ENCODE results near the gene GLRA1.
A peak's percentile ranks its signal among the peaks of the same experiment; 100 is the strongest.

GLRA1 gene

GRCh38 chr5:151881621-151882225 lies 42.9 kb downstream of the GLRA1 start:
- no peaks in the 10 kb centered on the region for H3K79me1 ChIP-seq (ENCODE audit: low read length)
- no peak overlapping the region for H2BK15ac ChIP-seq (replicated peaks; ENCODE audit: low read depth)
- no peak overlapping the region for H3K4me2 ChIP-seq (ENCODE audit: low read length)
- H3K23ac ChIP-seq (ENCODE audit: low read length) = no peak overlapping the region
- no peak overlapping the region for H4K8ac ChIP-seq (ENCODE audit: low read depth, low read length)
- no peak overlapping the region for H2BK5ac ChIP-seq (ENCODE audit: low read length)
- H3K36me3 ChIP-seq (ENCODE audit: control insufficient read depth, insufficient read depth, low read length) = no peaks in the 10 kb centered on the region
- no peak for DNase-seq
- no peak overlapping the region for H2AK5ac ChIP-seq (ENCODE audit: low read length)
- no peaks in the 10 kb centered on the region for H3K27me3 ChIP-seq (ENCODE audit: insufficient read depth, low read length, poor library complexity)
- H3K9ac ChIP-seq (ENCODE audit: low read length) = no peak overlapping the region
- H3K4me1 ChIP-seq (ENCODE audit: control insufficient read depth, low read depth, low read length) = no peaks in the 10 kb centered on the region
- no peak overlapping the region for H4K5ac ChIP-seq (ENCODE audit: low read length)
- no peak overlapping the region for H2BK120ac ChIP-seq (ENCODE audit: low read depth, low read length)
- no peaks in the 10 kb centered on the region for H3K79me2 ChIP-seq (ENCODE audit: control insufficient read depth, insufficient read depth, low read length)
- WGBS (ENCODE audit: extremely low coverage, insufficient coverage, low lambda C conversion rate) = no CpG with 5 or more reads among the region's 2 CpGs
- H3K18ac ChIP-seq (ENCODE audit: low read length) = no peak overlapping the region
- H3K4ac ChIP-seq (ENCODE audit: low read depth, low read length) = no peak overlapping the region
- H3K4me3 ChIP-seq (ENCODE audit: low read length) = no peak overlapping the region
- H3K56ac ChIP-seq (ENCODE audit: low read length) = no peak overlapping the region
- no peak overlapping the region for H3K27ac ChIP-seq (ENCODE audit: low read depth, low read length)

- Histone ChIP-seq H3K4ac (ENCODE audit: low read depth, low read length) (no peak overlapping the region), H3K4me2 (ENCODE audit: low read length) (no peak overlapping the region), H3K23ac (ENCODE audit: low read length) (no peak overlapping the region), H2BK120ac (ENCODE audit: low read depth, low read length) (no peak overlapping the region), H2BK15ac (replicated peaks; ENCODE audit: low read depth) (no peak overlapping the region), H3K56ac (ENCODE audit: low read length) (no peak overlapping the region), H3K4me1 (ENCODE audit: control insufficient read depth, low read depth, low read length) (no peaks in the 10 kb centered on the region), H3K18ac (ENCODE audit: low read length) (no peak overlapping the region), H3K4me3 (ENCODE audit: low read length) (no peak overlapping the region), H4K5ac (ENCODE audit: low read length) (no peak overlapping the region), H2BK5ac (ENCODE audit: low read length) (no peak overlapping the region), H4K8ac (ENCODE audit: low read depth, low read length) (no peak overlapping the region), H3K79me1 (ENCODE audit: low read length) (no peaks in the 10 kb centered on the region), H2AK5ac (ENCODE audit: low read length) (no peak overlapping the region), H3K79me2 (ENCODE audit: control insufficient read depth, insufficient read depth, low read length) (no peaks in the 10 kb centered on the region), H3K36me3 (ENCODE audit: control insufficient read depth, insufficient read depth, low read length) (no peaks in the 10 kb centered on the region), H3K27me3 (ENCODE audit: insufficient read depth, low read length, poor library complexity) (no peaks in the 10 kb centered on the region), H3K27ac (ENCODE audit: low read depth, low read length) (no peak overlapping the region), H3K9ac (ENCODE audit: low read length) (no peak overlapping the region)
- no peak for DNase-seq
Observed at GRCh38 chr5:151880324-151880723, 44.3 kb downstream of the GLRA1 start.

GRCh38 chr5:151873701-151874100 lies 51.0 kb downstream of the GLRA1 start:
- Histone ChIP-seq H2BK120ac (ENCODE audit: low read depth, low read length) (no peak overlapping the region), H3K18ac (ENCODE audit: low read length) (no peak overlapping the region), H3K23ac (ENCODE audit: low read length) (no peak overlapping the region), H3K4ac (ENCODE audit: low read depth, low read length) (no peak overlapping the region), H3K27ac (ENCODE audit: low read depth, low read length) (no peak overlapping the region), H3K4me3 (ENCODE audit: low read length) (no peak overlapping the region), H3K36me3 (ENCODE audit: control insufficient read depth, insufficient read depth, low read length) (no peaks in the 10 kb centered on the region), H3K79me1 (ENCODE audit: low read length) (no peaks in the 10 kb centered on the region), H3K79me2 (ENCODE audit: control insufficient read depth, insufficient read depth, low read length) (no peaks in the 10 kb centered on the region), H4K5ac (ENCODE audit: low read length) (no peak overlapping the region), H3K9ac (ENCODE audit: low read length) (no peak overlapping the region), H2BK15ac (replicated peaks; ENCODE audit: low read depth) (no peak overlapping the region), H4K8ac (ENCODE audit: low read depth, low read length) (no peak overlapping the region), H2AK5ac (ENCODE audit: low read length) (no peak overlapping the region), H2BK5ac (ENCODE audit: low read length) (no peak overlapping the region), H3K27me3 (ENCODE audit: insufficient read depth, low read length, poor library complexity) (no peaks in the 10 kb centered on the region), H3K56ac (ENCODE audit: low read length) (no peak overlapping the region), H3K4me2 (ENCODE audit: low read length) (no peak overlapping the region), H3K4me1 (ENCODE audit: control insufficient read depth, low read depth, low read length) (no peaks in the 10 kb centered on the region)
- no peak for DNase-seq
- WGBS (ENCODE audit: extremely low coverage, insufficient coverage, low lambda C conversion rate) = no CpG with 5 or more reads among the region's 3 CpGs

GRCh38 chr5:151872701-151873100 lies 52.0 kb downstream of the GLRA1 start:
- 94% methylated on average over 3 of the region's 3 CpGs for whole genome bisulfite sequencing (ENCODE audit: extremely low coverage, insufficient coverage, low lambda C conversion rate)
- Histone ChIP-seq H3K18ac (ENCODE audit: low read length) (no peak overlapping the region), H3K27me3 (ENCODE audit: insufficient read depth, low read length, poor library complexity) (no peaks in the 10 kb centered on the region), H3K23ac (ENCODE audit: low read length) (no peak overlapping the region), H2AK5ac (ENCODE audit: low read length) (no peak overlapping the region), H3K36me3 (ENCODE audit: control insufficient read depth, insufficient read depth, low read length) (no peaks in the 10 kb centered on the region), H3K79me2 (ENCODE audit: control insufficient read depth, insufficient read depth, low read length) (no peaks in the 10 kb centered on the region), H3K56ac (ENCODE audit: low read length) (no peak overlapping the region), H3K79me1 (ENCODE audit: low read length) (no peaks in the 10 kb centered on the region), H3K4me3 (ENCODE audit: low read length) (no peak overlapping the region), H3K9ac (ENCODE audit: low read length) (no peak overlapping the region), H3K4me1 (ENCODE audit: control insufficient read depth, low read depth, low read length) (no peaks in the 10 kb centered on the region), H2BK15ac (replicated peaks; ENCODE audit: low read depth) (no peak overlapping the region), H3K4me2 (ENCODE audit: low read length) (no peak overlapping the region), H2BK120ac (ENCODE audit: low read depth, low read length) (no peak overlapping the region), H2BK5ac (ENCODE audit: low read length) (no peak overlapping the region), H3K4ac (ENCODE audit: low read depth, low read length) (no peak overlapping the region), H4K8ac (ENCODE audit: low read depth, low read length) (no peak overlapping the region), H3K27ac (ENCODE audit: low read depth, low read length) (no peak overlapping the region), H4K5ac (ENCODE audit: low read length) (no peak overlapping the region)
- DNase-seq = no peak

- H4K8ac ChIP-seq (ENCODE audit: low read depth, low read length) = no peak overlapping the region
- H3K18ac ChIP-seq (ENCODE audit: low read length) = no peak overlapping the region
- H3K27me3 ChIP-seq (ENCODE audit: insufficient read depth, low read length, poor library complexity) = no peaks in the 10 kb centered on the region
- no peak overlapping the region for H3K4me3 ChIP-seq (ENCODE audit: low read length)
- no peak overlapping the region for H3K4ac ChIP-seq (ENCODE audit: low read depth, low read length)
- H4K5ac ChIP-seq (ENCODE audit: low read length) = no peak overlapping the region
- H3K79me2 ChIP-seq (ENCODE audit: control insufficient read depth, insufficient read depth, low read length) = no peaks in the 10 kb centered on the region
- H3K4me2 ChIP-seq (ENCODE audit: low read length) = no peak overlapping the region
- H2BK15ac ChIP-seq (replicated peaks; ENCODE audit: low read depth) = no peak overlapping the region
- no peaks in the 10 kb centered on the region for H3K79me1 ChIP-seq (ENCODE audit: low read length)
- no peak overlapping the region for H3K27ac ChIP-seq (ENCODE audit: low read depth, low read length)
- no peak overlapping the region for H3K23ac ChIP-seq (ENCODE audit: low read length)
- H2BK5ac ChIP-seq (ENCODE audit: low read length) = no peak overlapping the region
- H3K56ac ChIP-seq (ENCODE audit: low read length) = no peak overlapping the region
- H3K36me3 ChIP-seq (ENCODE audit: control insufficient read depth, insufficient read depth, low read length) = no peaks in the 10 kb centered on the region
- DNase-seq = peak; percentile 54
- H2BK120ac ChIP-seq (ENCODE audit: low read depth, low read length) = no peak overlapping the region
- H3K4me1 ChIP-seq (ENCODE audit: control insufficient read depth, low read depth, low read length) = no peaks in the 10 kb centered on the region
- H3K9ac ChIP-seq (ENCODE audit: low read length) = no peak overlapping the region
- no peak overlapping the region for H2AK5ac ChIP-seq (ENCODE audit: low read length)
- no CpG with 5 or more reads among the region's 3 CpGs for WGBS (ENCODE audit: extremely low coverage, insufficient coverage, low lambda C conversion rate)
Observed at GRCh38 chr5:151870820-151871219, 53.8 kb downstream of the GLRA1 start.

GRCh38 chr5:151870271-151870670 lies 54.4 kb downstream of the GLRA1 start:
- Histone ChIP-seq H3K27me3 (ENCODE audit: insufficient read depth, low read length, poor library complexity) (no peaks in the 10 kb centered on the region), H2BK5ac (ENCODE audit: low read length) (no peak overlapping the region), H3K23ac (ENCODE audit: low read length) (no peak overlapping the region), H3K36me3 (ENCODE audit: control insufficient read depth, insufficient read depth, low read length) (no peaks in the 10 kb centered on the region), H2BK120ac (ENCODE audit: low read depth, low read length) (no peak overlapping the region), H3K4me2 (ENCODE audit: low read length) (no peak overlapping the region), H4K8ac (ENCODE audit: low read depth, low read length) (no peak overlapping the region), H2AK5ac (ENCODE audit: low read length) (no peak overlapping the region), H3K4me3 (ENCODE audit: low read length) (no peak overlapping the region), H3K79me2 (ENCODE audit: control insufficient read depth, insufficient read depth, low read length) (no peaks in the 10 kb centered on the region), H2BK15ac (replicated peaks; ENCODE audit: low read depth) (no peak overlapping the region), H3K4me1 (ENCODE audit: control insufficient read depth, low read depth, low read length) (no peaks in the 10 kb centered on the region), H3K56ac (ENCODE audit: low read length) (no peak overlapping the region), H3K27ac (ENCODE audit: low read depth, low read length) (no peak overlapping the region), H3K9ac (ENCODE audit: low read length) (no peak overlapping the region), H4K5ac (ENCODE audit: low read length) (no peak overlapping the region), H3K4ac (ENCODE audit: low read depth, low read length) (no peak overlapping the region), H3K18ac (ENCODE audit: low read length) (no peak overlapping the region), H3K79me1 (ENCODE audit: low read length) (no peaks in the 10 kb centered on the region)
- DNase-seq = no peak
- no CpG with 5 or more reads among the region's 2 CpGs for WGBS (ENCODE audit: extremely low coverage, insufficient coverage, low lambda C conversion rate)
